Loucy (cell line): ENCODE measurements around the gene TBRG1.

Experiments
- CTCF ChIP-seq: fragments of 200-600 bp; sonication (generic); conservative IDR thresholded peaks from 2 replicates; pipeline ENCODE4 v1.5.1; 2014; ENCODE audit warnings: mild to moderate bottlenecking, antibody characterized with exemption, low read length
- EZH2phosphoT487 ChIP-seq: fragments of 200-600 bp; IDR thresholded peaks from 2 replicates; pipeline ENCODE4 v1.6.1; 2018; ENCODE audit warnings: antibody characterized with exemption, mild to moderate bottlenecking, moderate library complexity, borderline replicate concordance

DNA sequence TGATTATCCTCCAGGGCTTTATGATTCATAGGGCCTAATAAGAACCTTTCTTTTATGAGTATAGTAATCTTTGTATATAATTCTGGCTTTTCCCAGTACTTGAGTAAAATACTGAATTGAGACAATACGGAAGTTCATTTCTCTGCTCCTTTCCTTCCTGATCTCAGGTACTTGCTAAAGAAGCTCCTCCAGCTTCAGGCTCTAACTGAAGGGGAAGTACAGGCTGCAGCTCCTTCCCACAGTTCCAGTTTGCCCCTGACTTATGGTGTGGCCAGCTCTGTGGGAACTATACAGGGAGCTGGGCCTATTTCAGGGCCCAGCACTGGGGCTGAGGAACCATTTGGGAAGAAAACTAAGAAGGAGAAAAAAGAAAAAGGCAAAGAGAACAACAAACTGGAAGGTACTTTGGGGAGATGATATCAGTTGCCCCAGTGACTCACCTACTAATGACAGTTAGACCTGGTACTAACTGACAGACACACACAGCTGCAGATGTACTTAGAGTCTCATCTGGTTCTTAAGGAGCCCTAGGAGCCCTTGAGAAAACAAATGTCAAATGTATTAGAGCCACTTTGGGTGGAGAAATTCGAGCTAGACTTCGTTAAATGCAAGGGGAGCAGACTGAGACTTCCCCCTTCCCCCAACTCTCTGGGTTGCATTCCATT, 3.0 kb downstream of the TBRG1 start:
- no peak for TF ChIP-seq CTCF
- TF ChIP-seq EZH2phosphoT487: no peak
